ENCODE measurements around the gene TBC1D5.
"Not testable (repeated sequence)": the region's sequence is repeated elsewhere in the genome, so short reads cannot be mapped to it uniquely, and the experiment has no call there.

The TBC1D5 gene

GRCh38 chr3:17674082-17674686 lies 68.2 kb downstream of the TBC1D5 start:
- H3K27ac ChIP-seq (ENCODE audit: low read length): no peak overlapping the region
- H3K4me3 ChIP-seq (ENCODE audit: low read depth in 1 of 2, low read length in 2 of 2): no peak overlapping the region
- no peaks in the 10 kb centered on the region for H3K36me3 ChIP-seq (ENCODE audit: control insufficient read depth in 1 of 2, insufficient read depth in 2 of 2, low read length in 2 of 2)
- peaks cover 0 to 3% of the 10 kb centered on the region in 2 donors for H3K4me1 ChIP-seq (ENCODE audit: control insufficient read depth in 1 of 2, insufficient read depth in 2 of 2, low read length in 2 of 2)
- no peaks in the 10 kb centered on the region for H3K27me3 ChIP-seq (ENCODE audit: low read depth, low read length)
- H3K9me3 ChIP-seq (ENCODE audit: control insufficient read depth in 1 of 2, low read length in 2 of 2): no peaks in the 10 kb centered on the region

GRCh38 chr3:17672506-17672905 lies 69.9 kb downstream of the TBC1D5 start:
- Histone ChIP-seq H3K27me3 (ENCODE audit: low read depth, low read length) (no peaks in the 10 kb centered on the region), H3K4me3 (ENCODE audit: low read depth in 1 of 2, low read length in 2 of 2) (no peak overlapping the region), H3K27ac (ENCODE audit: low read length) (no peak overlapping the region), H3K9me3 (ENCODE audit: control insufficient read depth in 1 of 2, low read length in 2 of 2) (no peaks in the 10 kb centered on the region), H3K4me1 (ENCODE audit: control insufficient read depth in 1 of 2, insufficient read depth in 2 of 2, low read length in 2 of 2) (peaks cover 0 to 3% of the 10 kb centered on the region in 2 donors), H3K36me3 (ENCODE audit: control insufficient read depth in 1 of 2, insufficient read depth in 2 of 2, low read length in 2 of 2) (no peaks in the 10 kb centered on the region)

- peaks cover 0 to 3% of the 10 kb centered on the region in 2 donors for H3K4me1 ChIP-seq (ENCODE audit: control insufficient read depth in 1 of 2, insufficient read depth in 2 of 2, low read length in 2 of 2)
- no peaks in the 10 kb centered on the region for H3K27me3 ChIP-seq (ENCODE audit: low read depth, low read length)
- no peaks in the 10 kb centered on the region for H3K9me3 ChIP-seq (ENCODE audit: control insufficient read depth in 1 of 2, low read length in 2 of 2)
- H3K27ac ChIP-seq (ENCODE audit: low read length): no peak overlapping the region
- H3K4me3 ChIP-seq (ENCODE audit: low read depth in 1 of 2, low read length in 2 of 2): no peak overlapping the region
- H3K36me3 ChIP-seq (ENCODE audit: control insufficient read depth in 1 of 2, insufficient read depth in 2 of 2, low read length in 2 of 2): no peaks in the 10 kb centered on the region
Measured at GRCh38 chr3:17670749-17671148, 71.7 kb downstream of the TBC1D5 start.

DNA sequence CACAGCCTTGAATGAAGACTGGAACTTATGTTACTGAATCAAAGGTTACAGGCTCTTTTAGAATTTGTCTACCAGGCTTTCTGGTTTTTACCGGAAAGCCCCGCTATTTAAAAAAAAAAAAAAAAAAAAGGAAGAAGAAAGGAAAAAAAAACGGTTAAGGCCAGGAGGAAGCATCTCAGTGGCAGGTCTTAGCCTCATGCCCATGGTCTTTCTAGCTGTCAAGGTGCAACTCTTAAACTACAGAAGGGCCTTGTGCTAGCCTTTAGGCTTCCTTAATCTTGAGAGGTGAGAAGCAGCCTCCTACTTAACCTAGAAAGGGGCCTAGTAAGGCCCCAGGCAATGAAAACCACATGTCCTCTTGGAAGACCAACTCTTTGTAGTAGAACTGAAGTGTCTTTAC lies 77.5 kb downstream of the TBC1D5 start:
- no peaks in the 10 kb centered on the region for H3K4me1 ChIP-seq (ENCODE audit: control insufficient read depth in 1 of 2, insufficient read depth in 2 of 2, low read length in 2 of 2)
- no peak overlapping the region for H3K27ac ChIP-seq (ENCODE audit: low read length)
- no peaks in the 10 kb centered on the region for H3K27me3 ChIP-seq (ENCODE audit: low read depth, low read length)
- H3K4me3 ChIP-seq (ENCODE audit: low read depth in 1 of 2, low read length in 2 of 2): no peak overlapping the region
- no peaks in the 10 kb centered on the region for H3K36me3 ChIP-seq (ENCODE audit: control insufficient read depth in 1 of 2, insufficient read depth in 2 of 2, low read length in 2 of 2)
- H3K9me3 ChIP-seq (ENCODE audit: control insufficient read depth in 1 of 2, low read length in 2 of 2): no peaks in the 10 kb centered on the region

GRCh38 chr3:17656264-17656663 lies 86.2 kb downstream of the TBC1D5 start:
- Histone ChIP-seq H3K4me3 (ENCODE audit: low read depth in 1 of 2, low read length in 2 of 2) (no peak overlapping the region), H3K27me3 (ENCODE audit: low read depth, low read length) (no peaks in the 10 kb centered on the region), H3K27ac (ENCODE audit: low read length) (no peak overlapping the region), H3K36me3 (ENCODE audit: control insufficient read depth in 1 of 2, insufficient read depth in 2 of 2, low read length in 2 of 2) (no peaks in the 10 kb centered on the region), H3K4me1 (ENCODE audit: control insufficient read depth in 1 of 2, insufficient read depth in 2 of 2, low read length in 2 of 2) (no peaks in the 10 kb centered on the region), H3K9me3 (ENCODE audit: control insufficient read depth in 1 of 2, low read length in 2 of 2) (no peaks in the 10 kb centered on the region)

DNA sequence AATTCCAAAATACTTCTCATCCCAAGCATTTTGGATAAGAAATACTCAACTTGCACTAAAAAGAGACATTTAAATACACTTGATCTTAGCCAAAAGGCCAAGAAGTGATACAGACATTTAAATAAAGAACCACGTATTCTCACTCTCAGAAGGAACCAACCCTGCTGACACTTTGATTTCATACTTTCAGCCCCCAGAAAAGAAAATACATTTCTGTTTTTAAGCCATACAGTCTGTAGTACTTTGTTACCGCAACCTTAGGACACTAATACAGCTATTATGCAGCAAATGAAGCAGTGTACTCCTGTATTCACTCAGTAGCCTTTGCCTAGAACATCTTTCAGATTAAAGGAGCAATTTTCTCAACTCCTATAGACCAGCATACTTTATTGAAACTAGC lies 86.7 kb downstream of the TBC1D5 start:
- Histone ChIP-seq H3K4me3 (ENCODE audit: low read depth in 1 of 2, low read length in 2 of 2) (no peak overlapping the region), H3K4me1 (ENCODE audit: control insufficient read depth in 1 of 2, insufficient read depth in 2 of 2, low read length in 2 of 2) (no peaks in the 10 kb centered on the region), H3K36me3 (ENCODE audit: control insufficient read depth in 1 of 2, insufficient read depth in 2 of 2, low read length in 2 of 2) (no peaks in the 10 kb centered on the region), H3K27ac (ENCODE audit: low read length) (no peak overlapping the region), H3K27me3 (ENCODE audit: low read depth, low read length) (no peaks in the 10 kb centered on the region), H3K9me3 (ENCODE audit: control insufficient read depth in 1 of 2, low read length in 2 of 2) (no peaks in the 10 kb centered on the region)

GRCh38 chr3:17649748-17650147 lies 92.7 kb downstream of the TBC1D5 start:
- not testable (repeated sequence) for H3K36me3 ChIP-seq (ENCODE audit: control insufficient read depth in 1 of 2, insufficient read depth in 2 of 2, low read length in 2 of 2); H3K27me3 ChIP-seq (ENCODE audit: low read depth, low read length); H3K4me1 ChIP-seq (ENCODE audit: control insufficient read depth in 1 of 2, insufficient read depth in 2 of 2, low read length in 2 of 2); H3K9me3 ChIP-seq (ENCODE audit: control insufficient read depth in 1 of 2, low read length in 2 of 2); H3K4me3 ChIP-seq (ENCODE audit: low read depth in 1 of 2, low read length in 2 of 2); H3K27ac ChIP-seq (ENCODE audit: low read length)

DNA sequence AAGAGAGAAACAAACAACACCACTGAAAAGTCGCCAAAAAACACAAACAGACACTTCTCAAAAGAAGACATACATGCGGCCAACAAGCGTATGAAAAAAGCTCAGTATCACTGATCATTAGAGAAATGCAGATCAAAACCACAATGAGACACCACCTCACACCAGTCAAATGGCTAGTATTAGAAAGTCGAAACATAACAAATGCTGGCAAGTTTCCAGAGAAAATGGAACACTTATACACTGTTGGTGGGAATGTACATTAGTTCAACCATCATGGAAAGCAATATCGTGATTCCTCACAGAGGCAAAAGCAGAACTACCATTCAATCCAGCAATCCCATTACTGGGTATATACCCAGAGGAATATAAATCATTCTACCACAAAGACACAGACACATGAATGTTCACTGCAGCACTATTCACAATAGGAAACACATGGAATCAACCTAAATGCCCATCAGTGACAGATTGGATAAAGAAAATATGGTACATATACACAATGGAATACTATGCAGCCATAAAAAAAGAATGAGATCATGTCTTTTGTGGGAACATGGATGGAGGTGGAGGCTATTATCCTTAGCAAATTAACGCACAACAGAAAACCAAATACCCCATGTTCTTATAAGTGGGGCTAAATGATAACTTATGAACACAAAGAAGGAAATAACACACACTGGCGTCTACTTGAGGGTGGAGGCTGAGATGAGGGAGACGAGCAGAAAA lies 93.6 kb downstream of the TBC1D5 start:
- H3K27me3 ChIP-seq (ENCODE audit: low read depth, low read length); H3K27ac ChIP-seq (ENCODE audit: low read length); H3K4me3 ChIP-seq (ENCODE audit: low read depth in 1 of 2, low read length in 2 of 2); H3K9me3 ChIP-seq (ENCODE audit: control insufficient read depth in 1 of 2, low read length in 2 of 2); H3K4me1 ChIP-seq (ENCODE audit: control insufficient read depth in 1 of 2, insufficient read depth in 2 of 2, low read length in 2 of 2); H3K36me3 ChIP-seq (ENCODE audit: control insufficient read depth in 1 of 2, insufficient read depth in 2 of 2, low read length in 2 of 2): not testable (repeated sequence)

- Histone ChIP-seq H3K27ac (ENCODE audit: low read length) (no peak overlapping the region), H3K9me3 (ENCODE audit: control insufficient read depth in 1 of 2, low read length in 2 of 2) (no peaks in the 10 kb centered on the region), H3K4me3 (ENCODE audit: low read depth in 1 of 2, low read length in 2 of 2) (no peak overlapping the region), H3K36me3 (ENCODE audit: control insufficient read depth in 1 of 2, insufficient read depth in 2 of 2, low read length in 2 of 2) (no peaks in the 10 kb centered on the region), H3K27me3 (ENCODE audit: low read depth, low read length) (no peaks in the 10 kb centered on the region), H3K4me1 (ENCODE audit: control insufficient read depth in 1 of 2, insufficient read depth in 2 of 2, low read length in 2 of 2) (peaks cover 0 to 12% of the 10 kb centered on the region in 2 donors)
Measured at GRCh38 chr3:17645074-17645698, 97.2 kb downstream of the TBC1D5 start.

GRCh38 chr3:17643691-17644090 lies 98.7 kb downstream of the TBC1D5 start:
- Histone ChIP-seq H3K27me3 (ENCODE audit: low read depth, low read length) (no peaks in the 10 kb centered on the region), H3K9me3 (ENCODE audit: control insufficient read depth in 1 of 2, low read length in 2 of 2) (no peaks in the 10 kb centered on the region), H3K4me3 (ENCODE audit: low read depth in 1 of 2, low read length in 2 of 2) (no peak overlapping the region), H3K27ac (ENCODE audit: low read length) (no peak overlapping the region), H3K4me1 (ENCODE audit: control insufficient read depth in 1 of 2, insufficient read depth in 2 of 2, low read length in 2 of 2) (peaks cover 0 to 12% of the 10 kb centered on the region in 2 donors), H3K36me3 (ENCODE audit: control insufficient read depth in 1 of 2, insufficient read depth in 2 of 2, low read length in 2 of 2) (no peaks in the 10 kb centered on the region)

DNA sequence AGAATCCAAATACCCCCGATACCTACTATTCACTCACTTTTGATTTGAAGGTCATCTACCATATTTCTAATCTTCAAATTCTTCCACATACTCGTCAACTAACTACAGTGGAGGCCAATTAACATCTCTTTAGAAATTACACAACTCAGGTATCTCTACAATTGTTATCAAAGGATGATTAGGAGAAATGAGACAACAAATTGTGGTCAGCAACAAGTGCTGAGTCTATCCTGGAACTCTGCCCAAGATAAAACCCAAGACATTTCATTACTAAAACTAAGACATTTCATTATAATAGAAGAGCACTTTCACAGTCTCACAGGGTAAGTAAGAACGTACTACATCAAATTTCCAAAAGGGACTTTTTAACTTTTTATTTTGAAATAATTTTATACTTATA lies 100.0 kb downstream of the TBC1D5 start:
- Histone ChIP-seq H3K4me3 (ENCODE audit: low read depth in 1 of 2, low read length in 2 of 2) (no peak overlapping the region), H3K27ac (ENCODE audit: low read length) (no peak overlapping the region), H3K27me3 (ENCODE audit: low read depth, low read length) (no peaks in the 10 kb centered on the region), H3K36me3 (ENCODE audit: control insufficient read depth in 1 of 2, insufficient read depth in 2 of 2, low read length in 2 of 2) (no peaks in the 10 kb centered on the region), H3K9me3 (ENCODE audit: control insufficient read depth in 1 of 2, low read length in 2 of 2) (no peaks in the 10 kb centered on the region), H3K4me1 (ENCODE audit: control insufficient read depth in 1 of 2, insufficient read depth in 2 of 2, low read length in 2 of 2) (peaks cover 0 to 12% of the 10 kb centered on the region in 2 donors)
